Lung (tissue), 12 donors: Measurements from ENCODE around the gene DAO. TPM values are rescaled to one million over a fixed set of nuclear protein-coding genes. Genes with fewer than 3 reads are reported as not detected.

Experiments used
- ATAC-seq: fragments of 200-7000 bp; cut with Tn5 transposase; one replicate; pipeline ENCODE4 v1.9.1; 2020; ENCODE audit warnings: moderate number of reproducible peaks; ENCODE audit not compliant: insufficient read depth, low FRiP score
- DNase-seq, 3 donors: peaks; one replicate each; pipeline ENCODE4 v3.0.0-alpha.2; 2013 to 2017
- H3K27ac ChIP-seq, 2 donors: one replicate each; pipeline ENCODE4 v1.5.1; 2013; ENCODE audit warnings: mild to moderate bottlenecking in 2 of 2, moderate library complexity in 2 of 2, control low read depth in 1 of 2, inconsistent platforms in 1 of 2, low read depth in 1 of 2, low read length in 1 of 2
- H3K27me3 ChIP-seq, 3 donors: one replicate each; pipeline ENCODE4 v1.5.1; 2013; ENCODE audit warnings: low read length in 2 of 3; ENCODE audit not compliant: control insufficient read depth in 3 of 3, insufficient read depth in 3 of 3
- H3K36me3 ChIP-seq, 4 donors: one replicate each; pipeline ENCODE4 v1.5.1; 2013; ENCODE audit warnings: low read length in 4 of 4, mild to moderate bottlenecking in 1 of 4, moderate library complexity in 1 of 4; ENCODE audit not compliant: control insufficient read depth in 4 of 4, insufficient read depth in 4 of 4
- H3K4me1 ChIP-seq, 5 donors: one replicate each; pipeline ENCODE4 v1.5.1; 2013; ENCODE audit warnings: low read length in 5 of 5, mild to moderate bottlenecking in 2 of 5, moderate library complexity in 1 of 5; ENCODE audit not compliant: control insufficient read depth in 5 of 5, insufficient read depth in 5 of 5
- H3K4me3 ChIP-seq: one replicate; pipeline ENCODE4 v1.5.1; 2013; ENCODE audit warnings: mild to moderate bottlenecking, control low read depth, moderate library complexity
- H3K9ac ChIP-seq, 2 donors: one replicate each; pipeline ENCODE4 v1.5.1; 2013; ENCODE audit warnings: low read length in 2 of 2, control low read depth in 1 of 2; ENCODE audit not compliant: insufficient read depth in 1 of 2
- H3K9me3 ChIP-seq, 4 donors: one replicate each; pipeline ENCODE4 v1.5.1; 2013; ENCODE audit warnings: low read length in 3 of 4, mild to moderate bottlenecking in 1 of 4, moderate library complexity in 1 of 4; ENCODE audit not compliant: control insufficient read depth in 4 of 4, insufficient read depth in 3 of 4
- WGBS, 2 donors: extraction: QIAGEN DNeasy Blood & Tissue Kit; methylation state at CpG; one replicate each; pipeline ENCODE4 v1.1.7; 2013; 5-methylcytosine and 5-hydroxymethylcytosine counted together
- polyA plus RNA-seq, 2 donors: library from polyadenylated mRNA; stranded (reverse); fragments of 200-250 nt; gene quantifications; one replicate each; pipeline ENCODE4 v1.2.1, GENCODE V29; 2013
- total RNA-seq, 2 donors: library from RNA; depleted of rRNA in 1 of 2; stranded (reverse); fragments of >200 nt in 1 of 2; gene quantifications; one replicate each; pipeline ENCODE4 v1.2.1, GENCODE V29; 2014 to 2021
- TF ChIP-seq, protein P1 (sequence below): IDR thresholded peaks from 2 replicates; pipeline ENCODE4 v1.5.1; 2012; ENCODE audit warnings: mild to moderate bottlenecking; ENCODE audit errors: control extremely low read depth, extremely low read depth
- donor health status: control.
- donor health status: control.
- donor health status: Bipolar disorder and iron deficiency.
- donor health status: healthy.
- donor health status: DM: yes; HTN: yes; CAD: no.

The DAO gene
- total and polyA plus RNA-seq, 4 donors: 0.08 TPM; not detected in 3

DNA sequence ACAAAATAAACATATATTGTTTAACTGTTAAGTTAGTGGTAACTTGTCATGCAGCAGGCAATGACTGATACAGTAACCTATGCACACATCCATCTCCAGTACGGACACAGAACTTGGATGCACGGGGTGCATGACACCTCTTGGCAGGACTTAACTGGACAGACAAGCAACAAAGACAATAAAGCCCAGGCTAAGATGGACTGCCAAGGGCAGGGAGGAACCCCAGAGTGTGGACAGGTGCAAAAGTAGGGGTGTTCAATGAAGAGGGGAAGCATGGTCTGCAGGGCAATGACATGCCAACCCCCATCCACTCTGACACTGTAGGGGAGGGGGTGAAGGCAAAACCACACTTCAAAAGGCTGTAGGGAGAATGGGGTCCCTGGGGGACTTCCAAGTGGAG, 34.2 kb upstream of the DAO start:
- DNase-seq (no peak), ATAC-seq (no peak)
- peaks cover 0 to 31% (median 6%) of the 10 kb centered on the region in 5 donors for H3K4me1 ChIP-seq
- 81 to 83% methylated on average over 2 of the region's 2 CpGs for WGBS, 2 donors
- H3K4me3 ChIP-seq: no peak overlapping the region
- peaks cover 8 to 30% (median 23%) of the 10 kb centered on the region in 4 donors for H3K36me3 ChIP-seq
- no peaks in the 10 kb centered on the region for H3K9me3 ChIP-seq
- H3K9ac ChIP-seq: no peak overlapping the region
- H3K27ac ChIP-seq: peak overlapping the region; percentile 45 to 58
- H3K27me3 ChIP-seq: no peaks in the 10 kb centered on the region
- TF ChIP-seq, protein P1, sequence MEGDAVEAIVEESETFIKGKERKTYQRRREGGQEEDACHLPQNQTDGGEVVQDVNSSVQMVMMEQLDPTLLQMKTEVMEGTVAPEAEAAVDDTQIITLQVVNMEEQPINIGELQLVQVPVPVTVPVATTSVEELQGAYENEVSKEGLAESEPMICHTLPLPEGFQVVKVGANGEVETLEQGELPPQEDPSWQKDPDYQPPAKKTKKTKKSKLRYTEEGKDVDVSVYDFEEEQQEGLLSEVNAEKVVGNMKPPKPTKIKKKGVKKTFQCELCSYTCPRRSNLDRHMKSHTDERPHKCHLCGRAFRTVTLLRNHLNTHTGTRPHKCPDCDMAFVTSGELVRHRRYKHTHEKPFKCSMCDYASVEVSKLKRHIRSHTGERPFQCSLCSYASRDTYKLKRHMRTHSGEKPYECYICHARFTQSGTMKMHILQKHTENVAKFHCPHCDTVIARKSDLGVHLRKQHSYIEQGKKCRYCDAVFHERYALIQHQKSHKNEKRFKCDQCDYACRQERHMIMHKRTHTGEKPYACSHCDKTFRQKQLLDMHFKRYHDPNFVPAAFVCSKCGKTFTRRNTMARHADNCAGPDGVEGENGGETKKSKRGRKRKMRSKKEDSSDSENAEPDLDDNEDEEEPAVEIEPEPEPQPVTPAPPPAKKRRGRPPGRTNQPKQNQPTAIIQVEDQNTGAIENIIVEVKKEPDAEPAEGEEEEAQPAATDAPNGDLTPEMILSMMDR: no peak

DNA sequence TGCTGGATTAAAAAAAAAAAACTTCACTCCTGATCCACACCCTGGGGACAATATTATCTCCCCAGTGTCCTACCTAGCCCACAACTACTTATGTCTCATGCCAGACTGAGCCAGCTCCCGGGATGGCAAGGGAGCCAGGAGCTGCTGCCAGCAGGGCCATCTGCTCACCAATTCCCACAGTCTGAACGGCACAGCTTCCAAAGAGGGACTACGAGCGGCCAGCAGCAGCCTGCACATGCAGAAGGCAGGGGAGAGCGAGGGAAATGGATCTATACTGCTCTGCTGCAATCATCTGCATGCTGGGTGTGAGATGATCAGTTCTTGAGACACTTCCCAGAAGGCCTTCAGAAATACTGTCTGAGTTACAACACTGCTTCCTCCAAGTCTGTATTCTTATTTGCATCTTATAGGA, 33.6 kb upstream of the DAO start:
- H3K27ac ChIP-seq: peak overlapping the region; percentile 12 to 63
- no peaks in the 10 kb centered on the region for H3K9me3 ChIP-seq
- H3K9ac ChIP-seq: no peak overlapping the region
- no peaks in the 10 kb centered on the region for H3K27me3 ChIP-seq
- TF ChIP-seq, protein P1: no peak
- peaks cover 8 to 30% (median 25%) of the 10 kb centered on the region in 4 donors for H3K36me3 ChIP-seq
- H3K4me3 ChIP-seq: no peak overlapping the region
- DNase-seq: no peak
- peak; percentile 27 for ATAC-seq
- 23 to 49% methylated on average over 5 of the region's 5 CpGs for WGBS, 2 donors
- H3K4me1 ChIP-seq: peaks cover 0 to 31% (median 6%) of the 10 kb centered on the region in 5 donors

DNA sequence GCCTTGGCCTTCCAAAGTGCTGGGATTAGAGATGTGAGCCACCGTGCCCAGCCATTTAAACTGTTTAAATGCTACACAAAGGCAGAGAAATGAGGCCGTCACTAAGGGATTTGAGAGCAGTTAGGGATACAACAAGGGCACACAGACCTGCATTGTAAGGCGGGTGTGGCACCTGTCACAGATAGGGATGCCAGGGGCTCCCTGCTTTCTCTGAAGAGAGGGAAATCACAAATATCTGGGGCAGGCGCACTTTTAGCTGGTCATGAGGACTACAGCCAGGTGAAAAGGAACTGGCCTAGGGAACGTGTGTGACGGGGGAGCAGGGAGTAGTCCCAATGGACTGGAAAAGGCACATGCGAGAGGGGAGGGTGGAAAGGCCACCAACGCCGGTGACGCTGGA, 32.2 kb upstream of the DAO start:
- Histone ChIP-seq H3K27ac (peak overlapping the region in 1 of 2 donors; percentile 43), H3K4me1 (peaks cover 0 to 31% (median 11%) of the 10 kb centered on the region in 5 donors)

More for the DNA sequence above, 32.2 kb upstream of the DAO start:
- DNase-seq (no peak), ATAC-seq (no peak)
- peaks cover 8 to 30% (median 25%) of the 10 kb centered on the region in 4 donors for H3K36me3 ChIP-seq
- no peak overlapping the region for H3K4me3 ChIP-seq
- H3K27me3 ChIP-seq: no peaks in the 10 kb centered on the region
- H3K9me3 ChIP-seq: no peaks in the 10 kb centered on the region
- no peak overlapping the region for H3K9ac ChIP-seq
- WGBS, 2 donors: 94 to 95% methylated on average over 10 of the region's 10 CpGs
- TF ChIP-seq, protein P1: no peak
